ENCODE measurements around the gene TEX22. TPM values are rescaled to one million over a fixed set of nuclear protein-coding genes. Genes with fewer than 3 reads are reported as not detected.

The TEX22 gene
- total and polyA plus RNA-seq, 2 donors from 2014 or later, result 1.5 to 3.3 TPM

DNA sequence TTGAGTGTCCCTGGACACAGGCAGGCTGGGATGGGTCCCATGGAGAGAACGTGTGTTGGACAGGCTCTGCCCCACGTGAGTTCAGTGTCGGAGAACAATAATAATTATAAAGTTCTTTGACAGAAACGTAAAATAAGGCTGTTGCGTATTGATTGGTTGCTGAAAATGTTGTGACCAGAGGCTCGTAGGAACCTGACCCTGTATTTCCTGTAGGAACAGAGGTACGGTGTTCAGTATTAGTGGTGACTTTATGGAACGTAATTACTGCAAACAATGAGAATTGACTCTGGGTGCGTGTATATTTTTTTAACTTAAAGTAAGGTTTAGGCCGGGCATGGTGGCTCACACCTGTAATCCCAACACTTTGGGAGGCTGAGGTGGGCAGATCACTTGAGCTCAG, 29.1 kb downstream of the TEX22 start:
- Histone ChIP-seq H3K27ac (ENCODE audit: low read depth in 2 of 2, low read length in 2 of 2) (no peak overlapping the region), H3K4me3 (ENCODE audit: low read length in 3 of 3) (no peak overlapping the region), H3K27me3 (ENCODE audit: control insufficient read depth, insufficient read depth, low read length) (no peaks in the 10 kb centered on the region), H3K4me1 (ENCODE audit: control insufficient read depth in 2 of 3, insufficient read depth in 2 of 3, low read depth in 1 of 3, low read length in 3 of 3) (peaks cover 0 to 2% (median 0%) of the 10 kb centered on the region in 3 donors), H3K9ac (ENCODE audit: low read length in 3 of 3) (no peak overlapping the region), H3K36me3 (ENCODE audit: control insufficient read depth in 2 of 3, insufficient read depth in 3 of 3, low read length in 3 of 3) (peaks cover 0 to 4% (median 0%) of the 10 kb centered on the region in 3 donors), H3K9me3 (ENCODE audit: control insufficient read depth in 2 of 3, insufficient read depth in 1 of 3, low read length in 3 of 3) (peaks cover 0 to 3% (median 0%) of the 10 kb centered on the region in 3 donors)
- TF ChIP-seq CTCF (IDR thresholded peaks at IDR 0.05; ENCODE audit: borderline replicate concordance, extremely low read depth, insufficient read depth), result no peak
- intact Hi-C loops (cut with DNase I), result no loop called here
- DNase-seq, result no peak
- FAIRE-seq, result no peak

DNA sequence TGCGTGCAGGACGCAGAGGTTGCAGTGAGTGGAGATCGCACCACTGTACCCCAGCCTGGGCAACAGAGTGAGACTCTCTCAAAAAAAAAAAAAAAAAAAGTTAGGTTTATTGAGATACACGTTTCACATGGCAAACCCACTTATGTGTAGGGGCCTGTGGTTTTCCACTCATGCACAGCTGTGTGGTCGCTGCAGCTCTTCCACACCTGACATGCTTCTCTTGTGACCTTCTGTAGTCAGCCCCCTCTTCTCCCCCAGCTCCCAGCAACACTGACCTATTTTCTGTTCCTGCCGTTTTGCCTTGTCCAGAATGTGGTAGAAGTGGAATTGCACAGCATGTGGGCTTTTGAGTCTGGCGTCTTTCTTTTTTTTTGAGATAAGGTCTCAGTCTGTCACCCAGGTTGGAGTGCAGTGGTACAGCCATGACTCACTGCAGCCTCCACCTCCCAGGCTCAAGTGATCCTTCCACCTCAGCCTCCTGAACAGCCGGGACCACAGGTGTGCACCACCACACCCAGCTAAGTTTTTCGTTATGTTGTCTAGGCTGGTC, 29.7 kb downstream of the TEX22 start:
- Histone ChIP-seq H3K9ac (ENCODE audit: low read length in 3 of 3) (no peak overlapping the region), H3K27me3 (ENCODE audit: control insufficient read depth, insufficient read depth, low read length) (no peaks in the 10 kb centered on the region), H3K4me1 (ENCODE audit: control insufficient read depth in 2 of 3, insufficient read depth in 2 of 3, low read depth in 1 of 3, low read length in 3 of 3) (peaks cover 0 to 2% (median 0%) of the 10 kb centered on the region in 3 donors), H3K9me3 (ENCODE audit: control insufficient read depth in 2 of 3, insufficient read depth in 1 of 3, low read length in 3 of 3) (peaks cover 0 to 3% (median 0%) of the 10 kb centered on the region in 3 donors), H3K36me3 (ENCODE audit: control insufficient read depth in 2 of 3, insufficient read depth in 3 of 3, low read length in 3 of 3) (peaks cover 0 to 4% (median 0%) of the 10 kb centered on the region in 3 donors), H3K4me3 (ENCODE audit: low read length in 3 of 3) (no peak overlapping the region), H3K27ac (ENCODE audit: low read depth in 2 of 2, low read length in 2 of 2) (no peak overlapping the region)
- intact Hi-C loops (cut with DNase I), result no loop called here
- TF ChIP-seq CTCF (IDR thresholded peaks at IDR 0.05; ENCODE audit: borderline replicate concordance, extremely low read depth, insufficient read depth), result no peak
- no peak for FAIRE-seq
- no peak for DNase-seq

DNA sequence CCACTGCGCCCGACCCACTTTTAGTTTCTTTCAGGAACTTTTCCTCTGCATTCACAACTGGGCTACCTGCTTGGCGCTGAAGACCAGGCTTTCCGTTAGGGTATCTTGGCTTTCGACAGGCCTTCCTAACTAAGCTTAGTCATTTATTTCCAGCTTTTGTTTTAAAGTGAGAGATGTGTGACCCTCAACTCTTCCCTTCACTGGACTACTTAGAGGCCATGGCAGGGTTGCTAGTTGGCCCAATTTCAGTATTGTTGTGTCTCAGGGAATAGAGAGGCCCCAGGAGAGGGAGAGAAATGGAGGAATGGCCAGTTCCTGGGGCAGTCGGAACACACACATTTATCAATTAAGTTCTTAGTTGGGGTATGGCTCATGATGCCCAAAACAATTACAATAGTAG, 31.7 kb downstream of the TEX22 start:
- no peak overlapping the region for H3K9ac ChIP-seq (ENCODE audit: low read length in 3 of 3)
- peaks cover 0 to 2% (median 0%) of the 10 kb centered on the region in 3 donors for H3K4me1 ChIP-seq (ENCODE audit: control insufficient read depth in 2 of 3, insufficient read depth in 2 of 3, low read depth in 1 of 3, low read length in 3 of 3)
- no peak overlapping the region for H3K4me3 ChIP-seq (ENCODE audit: low read length in 3 of 3)
- H3K27me3 ChIP-seq (ENCODE audit: control insufficient read depth, insufficient read depth, low read length), result no peaks in the 10 kb centered on the region
- peaks cover 0 to 4% (median 0%) of the 10 kb centered on the region in 3 donors for H3K36me3 ChIP-seq (ENCODE audit: control insufficient read depth in 2 of 3, insufficient read depth in 3 of 3, low read length in 3 of 3)
- H3K27ac ChIP-seq (ENCODE audit: low read depth in 2 of 2, low read length in 2 of 2), result no peak overlapping the region
- DNase-seq, result no peak
- no peak for TF ChIP-seq CTCF (IDR thresholded peaks at IDR 0.05; ENCODE audit: borderline replicate concordance, extremely low read depth, insufficient read depth)
- peaks cover 0 to 3% (median 0%) of the 10 kb centered on the region in 3 donors for H3K9me3 ChIP-seq (ENCODE audit: control insufficient read depth in 2 of 3, insufficient read depth in 1 of 3, low read length in 3 of 3)
- no peak for FAIRE-seq
- intact Hi-C loops (cut with DNase I), result no loop called here

- intact Hi-C loops (cut with DNase I), result no loop called here
- TF ChIP-seq CTCF (IDR thresholded peaks at IDR 0.05; ENCODE audit: borderline replicate concordance, extremely low read depth, insufficient read depth), result no peak
- peaks cover 0 to 4% (median 0%) of the 10 kb centered on the region in 3 donors for H3K36me3 ChIP-seq (ENCODE audit: control insufficient read depth in 2 of 3, insufficient read depth in 3 of 3, low read length in 3 of 3)
- no peak for FAIRE-seq
- DNase-seq, result no peak
- H3K4me3 ChIP-seq (ENCODE audit: low read length in 3 of 3), result no peak overlapping the region
- H3K27ac ChIP-seq (ENCODE audit: low read depth in 2 of 2, low read length in 2 of 2), result no peak overlapping the region
- peaks cover 0 to 2% (median 0%) of the 10 kb centered on the region in 3 donors for H3K4me1 ChIP-seq (ENCODE audit: control insufficient read depth in 2 of 3, insufficient read depth in 2 of 3, low read depth in 1 of 3, low read length in 3 of 3)
- no peaks in the 10 kb centered on the region for H3K27me3 ChIP-seq (ENCODE audit: control insufficient read depth, insufficient read depth, low read length)
- no peak overlapping the region for H3K9ac ChIP-seq (ENCODE audit: low read length in 3 of 3)
- peaks cover 0 to 3% (median 0%) of the 10 kb centered on the region in 3 donors for H3K9me3 ChIP-seq (ENCODE audit: control insufficient read depth in 2 of 3, insufficient read depth in 1 of 3, low read length in 3 of 3)
These were observed 32.2 kb downstream of the TEX22 start for GRCh38 chr14:105430565-105430964.
